Measurements from ENCODE around the gene LPCAT2. TPM values are rescaled to one million over a fixed set of nuclear protein-coding genes. Genes with fewer than 3 reads are reported as not detected.
A peak's percentile ranks its signal among the peaks of the same experiment; 100 is the strongest.

The LPCAT2 gene
- polyA plus RNA-seq, 1 donor = 20.9 TPM

DNA sequence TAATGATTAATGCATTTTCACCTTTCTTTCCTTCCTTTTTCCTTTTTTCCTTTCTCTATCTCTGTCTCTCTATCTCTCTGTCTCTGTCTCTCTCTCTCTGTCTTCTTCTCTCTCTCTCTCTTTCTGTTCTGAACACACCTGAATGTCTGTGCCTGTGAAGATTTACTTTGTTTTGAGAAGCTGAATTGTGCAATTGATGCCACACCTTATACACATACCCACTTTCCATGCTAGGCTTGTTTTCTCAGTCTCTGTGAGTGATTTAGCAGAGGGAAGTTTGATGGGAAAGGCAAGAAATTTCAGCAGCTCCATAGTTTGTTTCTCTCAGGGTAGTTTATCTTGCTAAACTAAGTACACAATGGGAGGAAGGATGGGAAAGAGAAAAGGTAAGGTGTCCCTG, 48.3 kb downstream of the LPCAT2 start:
- DNase-seq = no peak

DNA sequence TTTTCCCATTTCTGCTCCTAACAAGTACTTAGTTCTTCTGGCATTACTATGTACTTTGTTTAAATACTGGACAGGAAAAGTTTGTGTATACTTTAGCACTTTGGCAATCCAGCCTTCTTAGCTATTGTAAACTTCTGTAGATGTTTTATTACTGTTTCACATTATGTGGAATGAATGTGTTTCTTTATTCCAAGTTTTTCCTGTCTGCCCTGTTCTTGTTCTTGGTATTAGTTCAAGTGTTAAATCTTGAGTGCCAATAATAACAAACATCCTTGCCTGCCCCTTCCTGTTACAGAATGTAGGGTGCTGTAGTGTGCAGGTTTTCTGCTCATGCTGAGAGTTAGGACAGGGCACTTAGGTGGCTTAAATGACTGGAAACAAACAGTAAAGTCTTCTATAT, 50.4 kb downstream of the LPCAT2 start:
- DNase-seq = no peak

DNA sequence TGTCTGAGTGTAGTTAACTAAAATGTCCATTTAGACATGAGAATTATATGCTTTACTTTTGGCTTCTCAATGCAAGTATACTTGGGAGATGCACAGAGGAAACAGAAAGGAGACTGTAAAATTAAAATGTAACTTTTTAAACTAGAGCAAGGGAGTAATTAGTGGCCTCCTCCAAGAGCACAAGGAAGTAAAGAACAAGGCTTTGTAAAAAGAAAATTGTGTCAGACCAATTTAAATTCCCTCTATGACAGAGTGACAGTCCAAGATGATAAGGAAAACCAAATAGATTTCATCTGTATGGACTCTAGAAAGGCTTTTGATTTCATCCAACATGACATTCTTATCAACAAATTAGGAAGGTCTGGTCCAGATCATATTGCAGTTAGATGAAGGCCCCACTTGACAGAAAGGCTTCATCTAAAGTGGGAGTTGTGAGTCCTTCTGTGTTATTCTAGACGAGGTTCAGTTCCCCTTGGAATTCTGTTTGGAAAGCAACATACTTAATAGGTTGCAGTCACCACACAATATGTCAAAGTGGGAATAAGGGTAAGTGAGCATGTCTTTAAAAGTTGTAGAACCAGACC, 51.2 kb downstream of the LPCAT2 start:
- DNase-seq = no peak

DNA sequence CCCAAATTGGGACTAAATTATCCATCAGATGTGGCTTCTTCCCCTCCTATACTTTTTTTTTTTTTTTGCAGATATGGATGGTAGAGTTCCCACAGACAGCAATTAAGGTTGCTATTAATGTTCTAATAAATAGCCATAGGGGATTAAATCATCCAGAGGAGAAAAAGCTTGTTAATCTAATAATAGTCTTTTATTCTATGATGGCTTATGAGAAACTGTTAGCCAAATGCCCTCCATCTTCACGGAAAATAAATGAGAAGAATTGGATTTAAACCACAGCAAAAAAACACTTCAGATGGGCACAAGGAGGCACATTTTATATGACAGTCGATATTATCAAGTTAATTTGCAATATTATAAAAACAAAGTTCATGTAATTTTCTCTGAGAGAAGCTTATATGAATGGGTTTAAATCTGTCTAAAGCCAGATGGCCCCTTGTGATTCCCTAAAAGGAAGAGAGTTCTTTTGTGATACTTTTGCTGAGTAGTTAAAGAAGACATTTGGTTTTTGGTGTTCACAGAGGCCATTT, 52.5 kb downstream of the LPCAT2 start:
- no peak for DNase-seq

DNA sequence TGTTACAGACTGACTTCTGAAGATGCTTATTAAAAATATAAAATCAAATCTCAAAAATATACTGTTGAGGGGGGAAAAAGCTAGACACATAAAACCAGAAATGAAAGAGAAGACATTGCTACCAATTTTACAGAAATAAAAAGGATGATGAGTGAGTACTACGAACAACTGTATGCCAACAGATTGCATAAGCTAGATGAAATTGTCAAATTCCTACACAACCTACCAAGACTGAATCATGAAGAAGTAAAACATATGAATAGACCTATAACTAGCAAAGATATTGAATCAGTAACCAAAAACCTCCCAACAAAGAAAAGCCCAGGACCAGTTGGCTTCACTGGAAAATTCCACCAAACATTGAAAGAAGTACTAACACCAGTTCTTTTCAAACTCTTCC, 54.1 kb downstream of the LPCAT2 start:
- no peak for DNase-seq

DNA sequence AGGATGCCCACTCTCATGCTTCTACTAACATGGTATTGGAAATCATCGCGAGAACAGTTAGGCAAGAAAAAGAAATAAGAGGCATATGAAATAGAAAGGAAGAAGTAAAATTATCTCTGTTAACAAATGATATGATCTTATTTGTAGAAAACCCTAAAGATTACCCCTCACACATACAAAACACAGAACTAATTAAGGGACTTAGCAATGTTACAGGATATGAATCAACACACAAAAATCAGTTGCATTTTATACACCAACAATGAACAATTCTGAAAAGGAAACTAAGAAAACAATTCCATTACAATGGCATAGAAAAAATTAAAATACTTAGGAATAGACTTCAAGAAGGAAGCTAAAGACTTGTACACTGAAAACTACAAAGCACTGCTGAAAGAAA, 54.9 kb downstream of the LPCAT2 start:
- no peak for DNase-seq

DNA sequence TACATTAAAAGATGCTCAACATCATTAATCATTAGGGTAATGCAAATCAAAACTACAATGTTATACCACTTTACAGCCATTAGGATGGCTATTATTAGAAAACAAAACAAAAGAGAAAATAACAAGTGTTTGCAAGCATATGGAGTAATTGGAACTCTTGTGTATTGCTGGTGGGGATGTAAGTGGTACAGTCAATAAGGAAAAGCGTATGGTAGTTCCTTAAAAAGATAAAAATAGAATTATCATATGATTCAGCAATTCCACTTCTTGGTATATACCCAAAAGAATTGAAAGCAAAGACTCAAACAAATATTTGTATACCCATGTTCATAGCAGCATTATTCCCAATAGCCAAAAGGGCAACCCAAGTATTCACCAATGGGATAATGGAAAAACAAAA, 56.2 kb downstream of the LPCAT2 start:
- no peak for DNase-seq

DNA sequence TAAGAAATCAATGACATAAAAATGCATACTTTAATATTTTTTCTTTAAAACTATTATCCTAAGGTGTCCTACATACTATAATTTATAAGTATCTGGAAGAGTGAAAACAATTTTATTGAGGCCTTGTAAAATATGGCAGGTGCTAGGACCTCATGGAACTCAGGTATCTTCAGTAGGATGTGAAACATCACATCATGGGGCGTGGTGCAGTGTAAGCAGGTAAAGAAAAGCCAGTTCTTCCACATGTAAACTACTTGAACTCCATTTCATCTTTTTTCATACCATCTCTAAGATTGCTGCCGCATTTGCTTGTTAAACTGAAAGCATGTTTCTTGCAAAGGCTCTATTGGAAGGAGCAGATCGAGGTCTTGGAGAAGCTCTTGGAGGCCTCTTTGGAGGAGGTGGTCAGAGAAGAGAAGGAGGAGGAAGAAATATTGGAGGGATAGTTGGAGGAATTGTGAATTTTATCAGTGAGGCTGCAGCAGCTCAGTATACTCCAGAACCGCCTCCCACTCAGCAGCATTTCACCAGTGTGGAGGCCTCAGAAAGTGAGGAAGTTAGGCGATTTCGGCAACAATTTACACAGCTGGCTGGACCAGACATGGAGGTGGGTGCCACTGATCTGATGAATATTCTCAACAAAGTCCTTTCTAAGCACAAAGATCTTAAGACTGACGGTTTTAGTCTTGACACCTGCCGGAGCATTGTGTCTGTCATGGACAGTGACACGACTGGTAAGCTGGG, 57.7 kb downstream of the LPCAT2 start, which contains the start of gene CAPNS2:
CAPNS2 (plus strand) TSS at position 253 of the 744 bp plus-strand sequence; CDS start at position 326, 73 bp downstream.
- no peak for DNase-seq

DNA sequence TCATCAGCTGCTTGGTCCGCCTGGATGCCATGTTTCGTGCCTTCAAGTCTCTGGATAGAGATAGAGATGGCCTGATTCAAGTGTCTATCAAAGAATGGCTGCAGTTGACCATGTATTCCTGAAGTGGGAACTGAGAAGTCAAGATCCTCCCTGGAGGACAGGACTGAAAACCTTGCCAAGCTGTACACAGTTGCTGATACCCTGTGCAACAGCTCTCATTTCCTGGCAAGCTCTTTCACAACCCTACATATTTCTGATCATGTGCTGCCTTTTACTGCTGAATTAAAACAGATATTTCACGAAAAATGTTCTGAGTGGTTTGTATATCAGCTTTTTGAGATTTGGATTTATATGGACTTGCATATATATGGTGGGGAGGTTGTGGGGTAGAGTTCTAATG, 58.5 kb downstream of the LPCAT2 start:
- no peak for DNase-seq

DNA sequence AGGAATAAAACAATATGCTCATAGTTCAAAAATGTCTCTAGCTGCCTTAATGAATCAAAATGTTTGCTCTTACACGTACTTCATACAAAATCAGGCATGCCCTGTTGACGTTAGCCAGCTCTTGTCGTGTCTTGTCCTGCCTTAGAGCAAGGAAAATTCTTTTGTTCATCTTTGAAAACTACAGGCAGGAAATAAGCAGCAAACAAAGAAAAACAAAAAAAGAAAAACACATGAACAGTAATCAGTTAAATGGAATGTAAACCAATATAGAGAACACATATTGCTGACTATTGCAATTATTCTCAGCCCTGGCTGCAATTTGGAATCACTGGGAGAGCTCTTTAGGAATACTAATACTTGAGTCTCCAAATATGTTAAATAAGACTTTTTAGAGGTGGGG, 59.3 kb downstream of the LPCAT2 start:
- DNase-seq = no peak

DNA sequence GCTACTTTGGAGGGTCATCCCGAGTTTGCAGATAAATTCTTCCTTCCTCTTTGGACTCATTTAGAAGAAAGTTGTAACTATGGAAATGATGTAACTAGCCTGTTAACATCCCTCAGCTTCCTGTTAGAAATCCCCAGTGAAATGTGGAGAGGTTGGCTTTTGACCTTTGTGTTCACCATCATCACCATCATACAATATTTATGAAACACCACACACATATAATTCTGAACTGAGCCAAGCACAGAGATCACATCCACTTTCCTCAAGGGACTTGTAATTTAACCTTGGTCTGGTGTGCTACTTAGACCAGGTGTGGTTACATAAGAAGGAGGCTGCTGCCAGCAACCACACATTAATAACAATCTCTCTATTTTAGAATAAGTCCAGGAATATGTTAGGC, 60.2 kb downstream of the LPCAT2 start:
- DNase-seq = peak; percentile 49

DNA sequence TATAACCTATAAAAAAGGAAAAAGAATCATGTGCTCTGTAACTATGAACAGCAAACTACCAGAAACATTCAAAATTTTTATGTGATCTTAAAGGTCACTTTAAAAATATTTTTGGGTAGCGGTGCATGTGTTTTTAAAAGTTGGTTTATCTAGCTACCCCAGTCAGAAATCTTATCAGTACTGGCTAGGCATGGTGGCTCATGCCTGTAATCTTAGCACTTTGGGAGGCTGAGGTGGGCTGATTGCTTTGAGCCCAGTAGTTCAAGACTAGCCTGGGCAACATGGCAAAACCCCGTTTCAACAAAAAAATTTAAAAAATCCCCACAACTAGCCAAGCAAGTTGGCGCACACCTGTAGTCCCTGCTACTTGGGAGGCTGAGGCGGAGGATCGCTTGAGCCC, 61.3 kb downstream of the LPCAT2 start:
- no peak for DNase-seq

DNA sequence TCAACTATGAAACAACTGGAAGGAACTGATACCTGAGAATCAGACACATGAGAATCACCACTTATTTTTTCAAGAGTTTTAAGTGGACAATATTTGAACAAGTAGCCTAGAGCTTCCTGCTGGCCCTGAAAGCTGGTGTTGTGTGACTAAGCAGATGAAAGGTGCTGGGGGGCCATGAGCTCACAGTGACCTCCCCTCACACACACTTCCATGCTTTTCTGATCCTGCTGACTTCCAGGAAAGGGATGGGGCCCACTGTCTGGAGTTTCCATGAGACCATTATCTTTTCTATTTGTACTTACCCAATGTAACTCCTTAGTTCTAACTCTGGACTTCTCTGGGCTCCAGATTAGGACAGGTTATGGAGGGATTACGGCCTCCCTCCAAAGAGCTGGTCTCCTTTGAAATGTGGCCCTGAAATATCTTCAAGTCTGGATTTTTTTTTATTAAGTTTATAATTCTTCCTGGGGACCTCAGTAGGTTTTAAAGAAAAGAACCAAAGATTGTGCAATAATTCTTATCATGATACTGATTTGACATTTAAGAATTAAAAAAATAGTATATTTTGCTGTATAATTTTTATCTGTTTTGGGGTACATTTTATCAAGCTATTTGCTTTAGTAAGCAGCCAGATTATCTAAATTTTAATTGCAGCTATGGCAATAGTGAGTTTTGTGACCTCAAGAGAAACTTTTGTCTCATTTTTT, 62.5 kb downstream of the LPCAT2 start:
- DNase-seq = no peak

DNA sequence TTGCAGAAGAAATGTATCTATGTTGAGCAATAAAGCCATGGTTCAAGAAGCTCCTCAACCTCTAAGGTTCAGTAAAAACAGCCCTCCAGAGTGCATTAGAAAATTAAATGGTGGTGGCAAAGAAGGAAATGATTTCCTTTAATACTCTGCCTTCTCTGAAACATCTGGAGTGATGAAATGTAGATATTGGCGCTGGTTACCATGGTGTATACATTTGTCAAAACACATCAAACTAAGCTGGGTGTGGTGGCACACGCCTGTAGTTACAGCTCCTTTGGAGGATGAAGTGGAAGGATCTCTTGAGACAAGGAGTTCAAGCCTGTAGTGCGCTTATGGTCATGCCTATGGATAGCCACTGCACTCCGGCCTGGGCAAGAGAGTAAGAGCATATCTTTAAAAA, 63.6 kb downstream of the LPCAT2 start:
- no peak for DNase-seq

DNA sequence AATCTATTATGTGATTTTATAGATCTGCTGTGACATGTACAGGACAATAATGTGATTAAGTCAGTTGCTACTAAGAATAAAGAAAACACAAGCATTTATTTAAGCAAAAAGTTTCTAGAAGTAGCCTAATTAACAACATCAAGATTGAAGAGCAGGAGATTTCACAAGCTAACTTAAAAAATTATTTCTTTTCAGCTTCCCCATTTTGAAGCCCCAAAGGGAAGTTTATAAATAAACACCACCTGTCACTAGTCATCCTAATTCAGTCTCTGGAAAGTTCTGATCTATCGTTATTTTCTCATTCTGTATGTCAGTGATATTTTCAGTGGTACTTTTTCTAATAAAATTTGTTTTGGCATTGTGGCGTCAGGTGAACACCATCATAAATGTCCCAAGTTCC, 65.9 kb downstream of the LPCAT2 start:
- no peak for DNase-seq

DNA sequence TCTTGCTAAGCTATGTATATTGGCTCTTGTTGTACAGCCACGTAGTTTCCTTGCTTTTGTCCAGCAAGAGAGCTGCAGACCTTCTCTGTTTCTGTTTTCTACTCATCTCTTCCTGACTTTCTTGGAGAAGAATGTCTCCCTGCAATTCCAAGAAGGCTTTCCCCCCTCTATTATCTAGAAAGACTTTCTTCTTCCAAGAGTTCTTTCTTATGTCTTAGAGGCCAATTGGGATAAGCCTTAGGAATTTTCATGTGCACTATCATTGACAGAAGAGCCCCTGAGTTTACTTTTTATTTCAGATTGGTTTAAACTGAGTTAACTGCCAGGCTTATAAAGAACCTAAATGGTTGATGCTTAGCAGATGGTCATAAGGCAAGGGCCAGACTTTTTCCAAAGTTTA, 66.6 kb downstream of the LPCAT2 start:
- DNase-seq = peak; percentile 73

DNA sequence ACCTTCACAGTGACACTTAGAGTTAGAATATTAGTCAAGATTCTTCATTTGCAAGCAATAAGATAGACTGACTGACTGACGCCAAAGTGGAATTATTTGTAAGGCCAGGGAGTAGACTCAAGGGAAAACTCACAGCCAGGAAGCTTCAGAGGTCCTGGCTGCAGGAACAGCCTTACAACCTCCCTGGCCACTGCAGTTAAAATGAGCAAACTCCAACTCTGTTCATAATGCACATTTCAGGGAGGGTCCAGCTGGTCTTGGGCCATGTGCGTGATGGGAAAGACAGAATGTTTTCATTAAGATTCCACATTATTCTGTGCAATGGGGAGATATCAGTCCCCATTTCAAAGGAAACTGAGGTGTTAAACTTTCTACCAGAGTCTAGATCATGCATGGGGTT, 67.5 kb downstream of the LPCAT2 start:
- peak; percentile 84 for DNase-seq

DNA sequence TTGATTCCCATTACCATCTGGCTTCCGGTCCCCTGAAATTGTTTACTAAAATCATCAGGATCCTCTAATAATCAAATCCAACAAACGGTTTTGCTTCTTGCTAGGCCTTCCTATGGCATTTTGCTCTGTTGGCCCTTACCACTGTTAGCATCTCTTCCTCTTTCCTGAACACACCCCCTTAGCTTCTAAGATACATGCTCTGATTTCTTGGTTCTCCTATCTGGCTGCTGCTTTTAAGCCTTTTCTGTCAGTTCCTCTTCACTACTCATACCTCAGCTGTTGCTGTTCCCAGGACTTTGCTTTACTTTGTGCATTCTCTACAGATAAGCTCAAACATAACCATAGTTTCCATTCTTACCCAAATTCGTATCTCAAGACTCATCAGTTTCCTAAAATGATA, 69.0 kb downstream of the LPCAT2 start:
- no peak for DNase-seq

DNA sequence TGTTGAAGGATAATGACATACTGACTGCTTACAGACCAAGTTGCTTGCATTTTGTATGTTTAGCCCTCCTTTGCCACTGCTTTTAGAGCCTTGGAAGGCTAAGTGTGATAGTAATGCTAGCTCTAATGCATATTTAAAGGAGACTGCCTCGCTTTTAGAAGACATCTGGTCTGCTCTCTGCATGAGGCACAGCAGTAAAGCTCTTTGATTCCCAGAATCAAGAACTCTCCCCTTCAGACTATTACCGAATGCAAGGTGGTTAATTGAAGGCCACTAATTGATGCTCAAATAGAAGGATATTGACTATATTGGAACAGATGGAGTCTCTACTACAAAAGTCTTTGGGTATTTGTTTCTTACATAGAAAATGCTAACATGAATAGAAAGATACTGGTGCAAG, 76.8 kb downstream of the LPCAT2 start:
- DNase-seq = no peak

DNA sequence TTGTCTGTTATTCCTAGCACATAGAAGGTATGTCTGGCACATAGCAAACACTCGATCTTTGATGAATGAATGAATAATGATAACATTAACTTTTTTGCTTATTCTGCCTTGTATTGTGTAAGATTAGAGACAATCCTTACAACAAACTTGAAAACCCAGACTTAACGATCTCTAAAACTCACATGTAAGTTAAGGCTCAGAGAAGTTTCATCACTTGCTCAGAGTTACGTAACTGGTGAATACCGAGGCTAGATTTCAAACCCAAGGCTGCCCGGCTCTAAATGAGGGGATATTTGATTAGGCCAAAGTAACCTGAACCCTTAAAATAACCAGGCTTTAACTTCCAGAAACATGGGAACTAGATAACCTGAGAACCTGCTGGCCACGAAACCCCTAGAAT, 79.9 kb downstream of the LPCAT2 start:
- DNase-seq = no peak

DNA sequence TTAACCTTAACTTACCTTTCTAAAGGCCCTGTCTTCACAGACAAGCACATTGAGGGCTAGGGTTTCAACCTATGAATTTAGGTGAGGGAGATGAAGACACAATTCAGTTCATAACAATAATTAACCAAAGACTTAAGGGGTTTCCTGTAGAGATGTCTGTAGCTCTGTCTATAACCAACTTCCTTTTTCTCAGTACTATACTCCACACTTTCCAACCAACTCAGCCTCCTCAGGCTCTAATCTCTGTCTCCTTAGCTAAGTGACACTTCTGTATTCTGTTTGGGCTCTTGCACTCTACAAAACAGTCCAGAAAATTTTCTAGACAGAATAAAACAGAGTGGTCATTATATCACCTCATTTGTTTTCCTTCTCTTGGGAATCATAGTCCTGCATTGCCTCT, 83.4 kb downstream of the LPCAT2 start:
- no peak for DNase-seq

DNA sequence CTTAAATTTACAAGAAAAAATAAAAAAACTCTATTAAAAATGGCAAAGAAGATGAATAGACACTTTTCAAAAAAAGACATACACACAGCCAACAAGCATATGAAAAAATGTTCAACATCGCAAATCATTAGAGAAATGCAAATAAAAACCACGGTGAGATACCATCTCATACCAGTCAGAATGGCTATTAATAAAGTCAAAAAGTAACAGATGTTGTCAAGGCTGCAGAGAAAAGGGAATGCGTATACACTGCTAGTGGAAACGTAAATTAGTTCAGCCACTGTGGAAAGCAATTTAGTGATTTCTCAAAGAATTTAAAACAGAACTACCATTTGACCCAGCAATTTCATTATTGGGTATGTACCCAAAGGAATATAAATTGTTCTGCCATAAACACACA, 89.1 kb downstream of the LPCAT2 start:
- no peak for DNase-seq

DNA sequence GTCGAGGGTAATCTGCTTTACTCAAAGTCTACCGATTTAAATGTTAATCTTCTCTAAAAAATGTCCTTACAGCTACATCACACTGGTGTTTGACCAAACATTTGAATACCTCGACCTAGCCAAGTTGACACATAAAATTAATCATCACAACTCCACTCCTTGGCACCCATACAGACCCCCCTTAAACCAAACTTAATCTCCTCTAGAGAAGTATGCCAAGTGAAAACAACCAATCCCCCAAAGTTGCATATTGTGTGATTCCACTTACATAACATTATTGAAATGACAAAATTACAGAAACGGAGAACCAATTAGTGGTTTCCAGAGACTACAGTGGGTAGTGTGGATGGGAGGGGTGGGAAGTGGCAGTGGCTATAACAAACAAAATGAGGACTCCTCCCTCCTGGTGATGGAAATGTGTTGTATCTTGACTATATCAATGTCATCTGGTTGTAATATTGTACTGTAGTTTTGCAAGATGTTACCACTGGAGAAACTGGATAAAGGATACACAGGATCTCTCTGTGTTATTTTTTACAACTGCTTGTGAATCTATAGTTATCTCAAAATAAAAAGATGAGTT, 97.0 kb downstream of the LPCAT2 start:
- DNase-seq = no peak
